Stomach (tissue), 4 donors: Measurements from ENCODE around the gene EFNA4.

Experiments
- POLR2A ChIP-seq, 4 donors: fragments of 450-650 bp; IDR thresholded peaks; one replicate each; pipeline ENCODE4 v1.6.1; 2016; ENCODE audit warnings: antibody characterized with exemption in 4 of 4, control low read depth in 2 of 4, mild to moderate bottlenecking in 1 of 4, moderate library complexity in 1 of 4
- TF ChIP-seq, protein P1 (sequence below), 7 experiments: fragments of 450-650 bp in 4 of 7; fragments of 200-600 bp in 3 of 7; sonication (generic) in 3 of 7; IDR thresholded peaks; one replicate each; pipeline ENCODE4 v1.5.1; 2016 to 2019; ENCODE audit warnings: antibody characterized with exemption in 7 of 7, control low read depth in 2 of 7, mild to moderate bottlenecking in 1 of 7

DNA sequence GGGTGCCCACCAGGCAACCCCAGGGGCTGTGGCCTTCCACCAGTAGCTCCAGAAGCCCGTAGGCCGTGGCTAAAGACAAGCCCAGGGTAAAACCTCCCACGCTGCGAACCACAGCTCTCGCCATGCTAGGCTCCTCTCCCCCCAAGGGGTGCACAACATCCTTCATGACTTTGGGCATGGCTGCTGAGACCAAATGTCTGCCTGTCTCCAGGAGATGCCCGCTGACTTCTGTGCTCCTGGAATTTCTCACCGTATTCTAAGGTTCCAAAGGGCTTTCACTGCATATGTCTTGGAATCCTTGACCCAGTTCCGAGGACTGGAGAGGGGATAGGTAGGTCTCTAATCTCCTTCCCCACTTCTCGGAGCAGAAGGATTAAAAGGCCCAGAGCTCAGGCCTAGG is 30.0 kb upstream of the EFNA4 start, which contains the start of the genes DCST1 and DCST2:
- TF ChIP-seq, protein P1, sequence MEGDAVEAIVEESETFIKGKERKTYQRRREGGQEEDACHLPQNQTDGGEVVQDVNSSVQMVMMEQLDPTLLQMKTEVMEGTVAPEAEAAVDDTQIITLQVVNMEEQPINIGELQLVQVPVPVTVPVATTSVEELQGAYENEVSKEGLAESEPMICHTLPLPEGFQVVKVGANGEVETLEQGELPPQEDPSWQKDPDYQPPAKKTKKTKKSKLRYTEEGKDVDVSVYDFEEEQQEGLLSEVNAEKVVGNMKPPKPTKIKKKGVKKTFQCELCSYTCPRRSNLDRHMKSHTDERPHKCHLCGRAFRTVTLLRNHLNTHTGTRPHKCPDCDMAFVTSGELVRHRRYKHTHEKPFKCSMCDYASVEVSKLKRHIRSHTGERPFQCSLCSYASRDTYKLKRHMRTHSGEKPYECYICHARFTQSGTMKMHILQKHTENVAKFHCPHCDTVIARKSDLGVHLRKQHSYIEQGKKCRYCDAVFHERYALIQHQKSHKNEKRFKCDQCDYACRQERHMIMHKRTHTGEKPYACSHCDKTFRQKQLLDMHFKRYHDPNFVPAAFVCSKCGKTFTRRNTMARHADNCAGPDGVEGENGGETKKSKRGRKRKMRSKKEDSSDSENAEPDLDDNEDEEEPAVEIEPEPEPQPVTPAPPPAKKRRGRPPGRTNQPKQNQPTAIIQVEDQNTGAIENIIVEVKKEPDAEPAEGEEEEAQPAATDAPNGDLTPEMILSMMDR (IDR thresholded peaks at IDR 0.05), result no peak
- TF ChIP-seq POLR2A (IDR thresholded peaks at IDR 0.05), result no peak
